HG02623 (cell line): ENCODE data around the gene HYAL2.

Source experiments
- ATAC-seq: cut with Tn5 transposase; IDR thresholded peaks from one replicate; pipeline ENCODE4 v1.9.1; 2021; ENCODE audit warnings: moderate library complexity; ENCODE audit not compliant: unreplicated experiment

The HYAL2 gene

DNA sequence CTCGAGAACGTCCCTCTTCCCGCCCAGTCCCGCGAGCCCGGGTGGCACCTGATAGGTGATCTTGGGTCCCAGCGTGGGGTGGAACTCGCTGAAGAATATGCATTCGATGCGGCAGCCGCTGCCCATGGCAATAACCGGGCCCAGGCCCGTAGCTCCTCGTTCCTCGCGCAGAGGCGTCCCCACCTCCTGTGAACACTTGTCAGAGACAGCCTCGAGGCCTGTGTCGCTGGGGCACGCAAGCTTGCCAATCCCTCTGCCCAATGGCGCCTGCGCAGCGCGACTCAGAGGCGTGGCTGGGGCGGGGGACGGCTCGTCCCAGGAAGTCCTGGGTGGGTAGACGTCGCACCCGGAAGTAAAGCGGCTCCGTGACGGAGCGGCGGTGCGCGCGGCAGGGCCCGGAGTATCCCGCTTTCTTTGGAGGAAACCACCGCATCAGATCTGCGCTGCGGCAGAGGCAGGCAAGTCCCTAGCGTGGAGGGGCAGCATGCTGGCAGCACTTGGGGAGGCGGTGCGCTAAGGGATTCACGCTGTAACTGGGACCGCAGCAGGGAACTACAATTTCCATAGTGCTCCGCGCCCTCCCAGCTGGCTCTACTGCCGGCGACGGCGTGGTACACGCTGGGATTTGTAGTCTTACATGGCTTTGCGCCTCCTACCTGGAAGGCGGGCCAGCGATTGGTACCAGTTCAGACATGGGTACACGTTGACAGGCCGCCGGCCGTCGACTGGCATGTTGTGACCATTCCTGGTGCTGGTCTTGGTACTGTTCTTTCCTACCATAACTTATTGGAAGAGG lies 28.2 kb upstream of the HYAL2 start, which contains the start of the genes CYB561D2 and NPRL2:
CYB561D2 (plus strand) TSS at position 336 of the 796 bp plus-strand sequence. CDS start 572 bp downstream, outside the sequence.
NPRL2 (minus strand) TSS at position 249 of the 796 bp plus-strand sequence; CDS start at position 126, 123 bp downstream.
- ATAC-seq = peak; percentile 90

DNA sequence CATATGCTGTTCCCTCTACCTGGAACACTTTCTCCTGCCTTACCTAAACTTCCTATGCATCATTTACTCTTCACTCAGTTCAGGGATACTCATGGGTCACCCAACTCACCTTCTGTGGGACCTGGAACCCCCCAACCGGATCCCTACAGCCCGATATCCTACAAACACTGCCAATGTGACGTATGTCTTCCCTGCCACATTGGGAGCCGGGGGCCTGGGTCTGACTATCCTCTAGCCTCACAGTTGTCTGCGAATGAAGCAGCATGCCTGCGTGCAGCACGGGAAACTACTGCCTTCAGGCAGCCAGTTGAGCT lies 27.6 kb upstream of the HYAL2 start:
- ATAC-seq = no peak

DNA sequence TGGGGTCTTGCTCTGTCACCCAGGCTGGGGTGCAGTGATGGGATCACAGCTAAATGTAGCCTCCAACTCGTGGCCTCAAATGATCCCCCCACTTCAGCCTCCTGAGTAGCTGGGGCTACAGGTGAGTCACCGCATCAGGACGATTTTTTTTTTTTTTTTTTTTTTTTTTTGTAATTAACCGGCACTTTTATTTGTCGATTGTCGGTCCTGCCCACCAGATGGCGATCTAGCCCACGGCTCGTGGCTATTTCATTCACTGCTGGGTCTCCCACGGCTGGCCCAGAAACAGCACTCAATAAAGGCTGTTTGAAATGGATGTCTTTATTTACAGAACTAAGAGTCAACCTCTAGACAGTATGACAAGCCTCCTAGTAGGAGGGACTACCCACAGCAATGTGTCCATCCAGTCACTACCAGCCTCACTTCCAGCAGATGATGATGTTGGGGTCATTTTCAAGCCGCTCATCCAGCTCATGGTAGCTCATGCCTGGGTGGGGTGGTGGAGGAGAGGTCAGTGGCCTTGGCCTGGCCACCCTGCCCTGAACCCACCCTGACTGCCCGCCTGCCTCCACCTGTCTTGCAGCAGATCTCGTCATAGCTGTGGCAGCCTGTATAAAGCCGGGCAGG lies 24.8 kb upstream of the HYAL2 start:
- no peak for ATAC-seq

DNA sequence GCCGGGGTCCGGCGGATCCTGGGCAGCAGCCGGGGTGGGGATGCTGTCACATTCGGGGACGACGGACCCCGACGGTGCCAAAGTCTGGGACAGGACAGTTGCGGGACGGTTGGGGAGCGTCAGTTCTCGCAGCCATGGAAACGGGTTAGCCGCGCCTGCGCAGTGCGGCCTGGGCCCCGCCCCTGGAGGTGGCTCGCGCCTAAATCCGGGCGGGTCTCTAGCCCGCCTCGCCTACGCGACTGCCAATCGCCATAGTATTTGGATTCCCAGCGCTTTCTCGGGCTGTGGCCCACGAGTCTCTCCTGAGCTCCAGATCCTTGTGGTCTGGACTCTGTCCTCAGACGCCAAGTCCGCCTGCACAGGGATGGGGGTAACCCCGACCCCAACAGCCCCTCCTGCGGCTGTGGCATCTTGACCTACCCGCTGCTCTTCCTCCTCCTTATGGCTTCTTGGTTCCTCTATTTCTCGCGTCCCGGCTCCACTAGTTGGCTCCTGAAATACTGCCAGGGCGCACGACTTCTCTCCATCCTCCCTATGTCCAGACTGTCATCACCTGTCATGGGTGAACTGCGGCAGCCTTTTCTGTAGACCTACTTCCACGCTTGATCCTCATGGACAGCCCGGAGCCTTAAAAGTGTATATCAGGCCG lies 23.2 kb upstream of the HYAL2 start, which contains the start of gene ZMYND10:
ZMYND10 (minus strand) TSS at position 147 of the 649 bp plus-strand sequence. CDS start 153 bp downstream, outside the sequence.
- ATAC-seq = no peak

DNA sequence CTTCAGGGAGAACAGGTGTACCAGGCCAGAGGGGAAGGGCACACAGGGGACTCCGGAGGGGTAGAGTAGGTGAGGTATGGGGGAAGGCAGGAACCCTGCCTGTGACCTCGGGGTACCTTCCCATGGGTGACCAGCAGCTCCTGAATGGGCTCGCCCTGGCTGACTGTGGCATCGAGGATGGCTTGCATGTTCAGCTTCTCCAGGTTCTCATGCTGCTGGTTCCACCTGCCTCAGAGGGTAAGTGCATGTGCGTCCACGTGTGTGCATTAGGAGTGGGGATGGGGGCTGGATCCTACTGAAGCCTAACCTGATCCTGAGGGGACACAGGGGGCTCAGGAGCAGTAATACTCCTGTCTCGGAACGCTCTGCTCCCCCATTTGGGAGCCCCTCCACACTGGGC lies 22.5 kb upstream of the HYAL2 start:
- no peak for ATAC-seq

DNA sequence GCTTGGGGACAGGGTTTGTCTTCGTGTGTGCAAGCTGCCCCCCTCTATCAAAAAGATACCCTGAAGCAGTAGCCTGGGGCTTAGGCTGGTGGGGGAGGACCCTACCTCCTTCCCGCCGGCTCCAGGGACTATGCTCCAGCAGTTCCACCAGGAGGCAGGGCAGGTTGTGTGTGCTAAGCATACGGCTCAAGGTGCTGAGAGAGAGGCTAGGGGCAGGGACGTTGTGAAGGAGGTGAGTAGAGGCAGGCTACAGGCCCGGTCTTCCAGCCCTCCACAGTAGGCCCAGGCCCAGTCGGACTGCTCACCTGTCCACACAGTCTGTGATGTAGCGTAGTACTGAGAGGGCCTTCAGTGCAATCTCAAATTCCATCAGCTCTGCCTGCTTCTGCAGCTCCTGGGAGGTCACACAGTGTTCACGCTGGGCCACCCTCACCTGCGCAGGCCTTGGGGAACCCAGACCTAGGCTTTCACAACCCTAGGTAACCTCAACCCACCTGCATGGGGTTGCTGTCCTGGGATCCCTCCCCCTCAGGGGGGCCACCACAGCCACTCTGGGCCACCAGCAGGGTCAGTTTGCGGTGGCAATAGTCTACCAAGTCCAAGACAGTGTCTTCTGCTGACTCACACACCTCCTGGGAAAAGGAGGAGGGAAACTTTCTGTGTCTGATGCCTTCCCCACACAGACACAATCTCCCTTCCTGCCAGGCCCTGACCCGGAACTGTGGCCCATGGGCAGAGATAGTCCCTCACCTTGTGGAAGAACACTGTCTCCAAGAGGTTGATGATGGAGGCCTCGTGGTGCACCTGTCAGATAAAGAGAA lies 20.5 kb upstream of the HYAL2 start:
- no peak for ATAC-seq

DNA sequence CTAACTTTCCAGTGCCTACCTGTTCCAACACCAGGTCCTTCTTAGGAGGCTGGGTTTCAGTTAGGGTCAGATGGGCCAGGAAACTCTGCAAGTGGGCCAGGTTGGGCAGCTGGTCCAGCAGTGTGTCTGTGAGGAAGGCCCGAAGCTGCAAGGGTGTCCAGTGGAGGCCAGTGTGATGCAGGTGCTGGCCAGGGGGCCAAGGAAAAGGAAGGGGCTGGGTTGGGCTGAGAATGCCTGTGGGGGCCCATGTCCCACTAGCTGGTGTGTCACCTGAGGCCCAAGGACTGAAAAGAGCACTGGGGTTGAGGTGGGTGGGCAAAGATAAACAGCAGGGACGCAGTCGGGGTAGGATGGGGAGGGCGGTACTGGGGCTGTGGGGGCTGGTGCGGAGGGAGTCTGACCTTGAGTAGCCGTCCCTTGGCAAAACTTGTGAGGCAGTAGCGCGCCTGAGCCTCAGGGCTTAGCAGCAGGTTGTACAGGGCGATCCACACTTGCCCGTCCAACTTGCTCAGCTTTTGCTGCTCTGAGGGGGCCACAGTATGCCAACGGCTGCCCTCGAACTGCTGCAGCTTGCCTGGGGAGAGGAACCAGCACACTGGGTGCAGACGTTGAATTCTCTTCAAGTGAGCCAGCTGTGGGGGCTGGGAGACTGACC lies 19.6 kb upstream of the HYAL2 start:
- no peak for ATAC-seq

DNA sequence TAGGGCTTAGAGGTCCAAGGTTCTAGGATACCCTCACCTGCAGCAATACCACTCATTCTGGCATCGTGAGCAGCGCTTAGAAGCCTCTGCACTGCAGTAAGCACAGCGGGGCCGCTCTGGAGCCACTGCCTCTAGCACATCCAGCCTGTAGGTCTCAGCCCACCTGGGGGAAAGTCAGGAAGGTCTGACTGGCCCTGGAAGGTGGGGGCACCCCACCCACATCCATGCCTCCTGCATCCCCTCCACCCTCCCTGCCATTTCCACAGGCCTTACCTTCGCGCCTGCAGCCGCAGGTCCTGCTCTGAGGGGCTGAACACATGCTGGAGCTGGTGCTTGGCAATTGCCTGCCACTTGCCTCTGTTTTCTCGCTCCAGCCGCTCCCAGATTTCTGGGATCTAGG lies 19.0 kb upstream of the HYAL2 start:
- ATAC-seq = no peak

DNA sequence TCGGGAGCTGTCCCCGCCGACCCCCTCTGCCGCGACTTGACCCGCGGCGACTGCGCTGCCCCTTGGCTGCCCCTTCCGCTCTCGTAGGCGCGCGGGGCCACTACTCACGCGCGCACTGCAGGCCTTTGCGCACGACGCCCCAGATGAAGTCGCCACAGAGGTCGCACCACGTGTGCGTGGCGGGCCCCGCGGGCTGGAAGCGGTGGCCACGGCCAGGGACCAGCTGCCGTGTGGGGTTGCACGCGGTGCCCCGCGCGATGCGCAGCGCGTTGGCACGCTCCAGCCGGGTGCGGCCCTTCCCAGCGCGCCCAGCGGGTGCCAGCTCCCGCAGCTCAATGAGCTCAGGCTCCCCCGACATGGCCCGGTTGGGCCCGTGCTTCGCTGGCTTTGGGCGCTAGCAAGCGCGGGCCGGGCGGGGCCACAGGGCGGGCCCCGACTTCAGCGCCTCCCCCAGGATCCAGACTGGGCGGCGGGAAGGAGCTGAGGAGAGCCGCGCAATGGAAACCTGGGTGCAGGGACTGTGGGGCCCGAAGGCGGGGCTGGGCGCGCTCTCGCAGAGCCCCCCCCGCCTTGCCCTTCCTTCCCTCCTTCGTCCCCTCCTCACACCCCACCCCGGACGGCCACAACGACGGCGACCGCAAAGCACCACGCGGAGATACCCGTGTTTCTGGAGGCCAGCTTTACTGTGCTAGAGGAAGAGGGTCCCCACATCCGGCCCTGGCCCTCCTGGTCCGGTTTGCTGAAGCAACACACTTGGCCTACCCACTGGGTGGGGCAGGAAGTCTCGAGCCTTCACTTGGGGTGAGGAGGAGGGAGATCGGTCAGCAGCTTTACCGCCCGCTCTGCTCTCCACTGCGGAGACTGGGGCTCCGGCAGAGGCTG lies 18.1 kb upstream of the HYAL2 start, which contains the start of gene RASSF1:
RASSF1 (minus strand) TSS at position 389 of the 882 bp plus-strand sequence; CDS start at position 358, 31 bp downstream.
- no peak for ATAC-seq

DNA sequence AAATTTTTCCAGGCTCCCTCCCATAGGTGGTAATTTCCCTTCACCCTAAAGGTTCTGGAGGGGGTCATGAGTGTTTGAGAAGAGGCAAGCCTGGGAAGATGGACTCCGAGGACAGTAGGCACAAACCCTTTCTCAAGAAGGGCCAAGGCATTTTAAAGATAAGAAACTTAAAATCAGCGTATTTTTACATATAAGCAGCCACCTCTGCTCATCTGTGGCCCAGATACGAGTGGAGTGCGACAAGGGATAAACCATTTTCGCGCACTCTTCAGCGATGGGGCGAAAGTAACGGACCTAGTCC lies 17.6 kb upstream of the HYAL2 start:
- no peak for ATAC-seq

DNA sequence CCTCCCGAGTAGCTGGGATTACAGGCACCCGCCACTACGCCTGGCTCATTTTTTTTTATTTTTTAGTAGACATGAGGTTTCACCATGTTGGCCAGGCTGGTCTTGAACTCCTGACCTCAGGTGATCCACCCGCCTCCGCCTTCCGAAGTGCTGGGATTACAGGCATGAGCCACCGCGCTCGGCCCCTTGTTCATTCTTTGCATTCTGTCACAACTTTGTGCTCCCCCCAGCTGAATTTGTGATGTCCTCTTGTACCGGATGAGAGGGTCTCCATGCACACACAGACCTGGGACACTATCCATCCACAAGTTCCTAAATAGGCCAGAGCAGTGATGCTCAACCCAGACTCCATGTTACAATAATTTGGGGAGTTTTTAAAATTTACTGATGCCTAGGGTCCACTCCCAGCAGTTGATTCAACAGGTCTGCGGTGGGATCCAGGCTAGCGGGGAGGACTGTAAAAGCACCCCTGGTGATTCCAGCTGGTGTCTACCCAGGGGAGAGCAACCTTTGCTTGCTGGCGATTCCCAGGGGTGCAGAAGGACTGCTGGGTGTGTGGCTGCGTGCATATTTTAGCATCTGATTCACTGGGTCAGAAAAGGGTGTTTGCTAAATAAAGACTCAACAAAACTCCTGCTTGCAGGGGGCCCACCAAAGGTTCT lies 17.1 kb upstream of the HYAL2 start:
- ATAC-seq = no peak

DNA sequence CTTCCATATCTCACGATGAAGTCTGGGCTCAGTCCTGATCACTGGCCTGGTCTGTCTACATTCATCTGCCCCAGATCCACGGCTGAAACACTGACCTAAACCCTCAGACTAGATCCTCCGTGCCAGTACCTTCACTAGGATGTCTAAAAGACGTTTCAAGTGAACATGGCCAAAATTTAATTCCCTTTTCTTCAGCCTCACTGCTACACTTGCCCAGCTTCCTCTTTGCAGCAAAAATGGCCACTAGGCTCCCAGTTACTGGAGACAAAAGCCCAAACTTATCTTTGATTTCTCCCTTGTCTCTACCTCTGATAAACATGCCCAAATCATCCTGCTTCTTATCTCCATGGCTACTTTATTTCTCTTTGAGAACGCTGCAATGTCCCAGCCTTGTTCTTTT lies 16.4 kb upstream of the HYAL2 start:
- ATAC-seq = no peak

DNA sequence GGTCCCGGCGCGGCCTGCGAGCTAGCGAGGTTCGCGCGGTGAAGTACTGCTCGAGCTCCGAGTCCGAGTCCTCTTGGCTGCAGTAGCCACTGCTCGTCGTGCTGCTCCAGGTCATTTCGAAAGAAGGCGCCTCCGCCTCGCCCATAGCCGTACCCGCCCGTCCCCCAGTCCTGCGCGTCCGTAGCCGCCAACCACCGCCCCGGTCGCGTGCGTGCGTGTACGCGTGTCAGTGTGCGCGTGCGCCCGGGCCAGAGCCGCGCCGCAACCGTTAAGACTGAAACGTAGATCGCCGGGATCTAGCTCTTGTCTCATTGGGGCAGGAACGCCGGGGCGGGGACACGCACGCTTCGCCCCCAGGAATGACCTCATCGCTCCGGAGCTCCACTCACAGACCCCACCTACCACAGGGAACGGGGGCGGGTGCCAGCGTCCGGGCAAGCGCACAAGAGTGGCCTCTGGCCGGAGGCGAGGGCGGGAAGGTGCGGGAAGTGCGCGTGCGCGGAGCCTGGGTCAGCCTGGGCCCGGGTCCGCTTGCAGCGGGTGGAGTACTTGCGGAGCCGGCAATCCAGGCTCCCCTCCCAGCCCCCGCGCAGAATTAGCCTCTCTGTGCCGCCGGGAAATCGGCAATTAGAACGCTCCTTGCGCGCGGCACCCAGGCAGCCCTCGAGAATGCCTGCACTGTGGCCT lies 14.8 kb upstream of the HYAL2 start:
- peak; percentile 66 for ATAC-seq

DNA sequence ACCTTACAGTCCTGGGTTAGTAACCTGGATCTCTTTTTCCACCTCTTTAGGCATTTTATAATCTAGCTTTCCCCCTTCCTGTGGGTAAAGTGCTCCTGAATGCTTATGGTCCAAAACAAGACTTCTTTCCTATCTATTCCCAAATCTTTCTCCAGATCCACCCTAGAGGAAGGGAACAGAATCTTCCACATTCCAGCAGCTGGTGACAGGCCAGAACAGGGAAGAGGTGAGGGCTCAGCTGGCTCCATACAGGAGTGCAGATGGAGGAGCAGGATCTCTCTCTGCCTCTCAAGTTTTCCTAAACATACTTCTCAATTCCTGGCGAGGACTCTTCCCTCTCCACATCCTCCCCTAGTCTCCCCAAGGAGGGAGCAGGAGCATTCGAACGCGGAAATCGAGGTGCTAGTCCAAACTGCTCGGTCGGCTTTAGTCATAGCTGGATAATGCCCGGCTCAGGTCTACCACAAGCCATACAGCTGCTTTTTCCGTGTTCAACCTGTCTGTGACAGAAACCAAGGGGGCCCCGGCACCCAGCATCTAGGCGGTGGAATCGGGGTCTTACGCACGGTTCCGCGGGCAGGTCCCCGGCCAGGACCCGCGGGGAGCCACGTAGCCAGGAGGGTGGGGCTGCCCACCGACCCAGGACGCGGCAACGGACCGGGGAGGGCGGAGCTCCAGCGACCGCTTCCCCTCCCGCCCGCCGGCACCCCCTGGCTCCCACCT lies 14.1 kb upstream of the HYAL2 start:
- ATAC-seq = peak; percentile 25

DNA sequence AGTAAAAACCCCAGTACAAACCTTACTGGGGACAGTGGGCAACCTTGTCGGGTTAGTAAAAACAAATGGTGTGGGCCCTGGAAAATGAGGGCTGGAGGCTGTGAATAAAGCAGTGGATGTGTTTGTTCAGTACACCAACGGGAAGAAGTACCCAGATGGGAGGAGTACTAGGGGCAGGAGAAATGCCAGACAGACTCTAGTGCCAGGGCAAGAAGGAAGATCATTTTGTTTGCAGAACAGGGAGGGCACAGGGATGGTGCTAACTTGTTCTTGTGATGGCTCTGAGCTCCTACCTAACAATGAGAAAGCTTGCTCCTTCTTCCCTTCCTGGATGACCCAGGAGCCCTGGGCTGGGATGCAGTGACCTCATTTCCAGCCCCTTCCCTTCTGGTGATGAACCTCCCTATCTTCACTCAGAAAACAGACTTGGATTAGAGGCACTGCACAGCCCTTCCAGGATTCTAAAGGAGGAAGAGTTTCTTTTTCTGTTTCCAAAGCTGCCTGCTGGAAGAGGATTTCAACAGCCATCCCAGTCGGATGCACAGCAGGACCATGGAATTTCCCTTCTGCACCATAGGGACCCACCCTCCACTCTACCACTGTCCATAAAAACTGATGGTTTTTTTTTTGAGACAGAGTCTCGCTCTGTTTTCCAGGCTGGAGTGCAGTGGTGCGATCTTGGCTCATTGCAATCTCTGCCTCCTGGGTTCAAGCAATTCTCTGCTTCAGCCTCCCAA lies 12.0 kb upstream of the HYAL2 start:
- no peak for ATAC-seq

DNA sequence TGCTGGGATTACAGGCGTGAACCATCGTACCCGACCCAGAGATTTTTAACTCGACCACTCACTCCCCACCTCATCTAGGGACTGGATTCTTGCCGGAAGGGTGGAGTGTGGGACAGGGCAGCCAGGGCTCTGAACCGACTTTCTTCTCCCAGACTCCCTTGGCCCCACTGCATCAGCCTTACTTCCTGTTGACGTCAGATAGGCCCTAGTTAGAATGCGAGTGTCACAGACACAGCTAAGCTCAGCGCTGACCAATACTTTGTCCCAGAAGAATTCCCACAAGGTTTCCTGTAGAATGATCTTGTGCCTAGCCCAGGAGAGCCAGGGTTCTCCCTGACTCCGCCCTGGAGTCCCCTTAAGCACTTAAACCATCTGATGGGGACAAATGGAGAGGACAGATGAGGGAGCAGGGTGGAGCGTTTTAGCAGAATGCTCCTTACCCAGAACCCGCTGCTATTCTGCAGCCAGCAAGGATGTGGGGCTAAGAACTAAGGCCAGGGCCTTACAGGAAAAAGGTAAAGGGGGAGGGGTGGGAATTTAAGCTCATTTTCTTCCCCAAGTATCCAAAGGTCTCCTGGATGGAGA lies 11.3 kb upstream of the HYAL2 start:
- no peak for ATAC-seq
